ENCODE data around the gene OTOP1.
A peak's percentile ranks its signal among the peaks of the same experiment; 100 is the strongest.
"Not testable (repeated sequence)": the region's sequence is repeated elsewhere in the genome, so short reads cannot be mapped to it uniquely, and the experiment has no call there.

The OTOP1 gene

DNA sequence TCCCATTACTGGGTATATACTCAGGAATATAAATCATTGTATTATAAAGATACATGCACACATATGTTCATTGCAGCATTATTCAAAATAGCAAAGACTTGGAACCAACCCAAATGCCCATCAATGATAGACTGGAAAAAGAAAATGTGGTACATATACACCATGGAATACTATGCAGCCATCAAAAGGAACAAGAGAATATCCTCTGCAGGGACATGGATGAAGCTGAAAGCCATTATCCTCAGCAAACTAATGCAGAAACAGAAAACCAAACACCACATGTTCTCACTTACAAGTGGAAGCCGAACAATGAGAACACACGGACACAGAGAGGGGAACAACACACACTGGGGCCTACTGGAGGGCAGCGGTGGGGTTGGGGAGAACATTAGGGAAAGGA is 31.0 kb upstream of the OTOP1 start:
- H3K4me3 ChIP-seq (ENCODE audit: low read depth, low read length); H3K4me1 ChIP-seq (ENCODE audit: control insufficient read depth, insufficient read depth, low read length, unreplicated experiment); H3K27ac ChIP-seq (ENCODE audit: low read depth, low read length); H2AFZ ChIP-seq (ENCODE audit: low read length, unreplicated experiment); H3K79me2 ChIP-seq (ENCODE audit: control insufficient read depth, insufficient read depth, low read length, unreplicated experiment); H3K36me3 ChIP-seq (ENCODE audit: insufficient read depth, low read length): not testable (repeated sequence)
- peaks cover 18% of the 10 kb centered on the region for H3K27me3 ChIP-seq (ENCODE audit: insufficient read depth, low read length)

DNA sequence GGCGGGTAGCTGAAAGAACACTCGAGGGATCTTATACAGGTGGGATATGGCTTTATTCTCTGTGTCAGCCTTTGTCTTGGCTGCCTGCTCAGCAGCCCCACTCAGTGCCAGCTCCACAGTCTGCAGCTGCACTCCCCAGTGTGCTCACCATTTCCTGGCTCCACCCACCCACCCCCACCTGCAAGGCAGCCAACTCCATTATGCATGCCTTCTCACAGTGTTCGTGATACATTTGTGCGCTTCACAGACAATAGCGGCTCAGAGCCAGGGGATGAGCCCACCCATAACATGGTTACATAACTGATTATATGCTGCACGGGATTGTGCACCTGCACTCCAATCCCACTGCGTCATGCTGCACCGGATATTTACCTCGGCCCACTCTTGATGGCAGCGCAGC is 30.1 kb upstream of the OTOP1 start:
- H3K36me3 ChIP-seq (ENCODE audit: insufficient read depth, low read length), result no peaks in the 10 kb centered on the region
- H3K4me3 ChIP-seq (ENCODE audit: low read depth, low read length), result no peak overlapping the region
- peaks cover 18% of the 10 kb centered on the region for H3K27me3 ChIP-seq (ENCODE audit: insufficient read depth, low read length)
- no peak overlapping the region for H2AFZ ChIP-seq (ENCODE audit: low read length, unreplicated experiment)
- H3K79me2 ChIP-seq (ENCODE audit: control insufficient read depth, insufficient read depth, low read length, unreplicated experiment), result no peaks in the 10 kb centered on the region
- no peak overlapping the region for H3K27ac ChIP-seq (ENCODE audit: low read depth, low read length)
- peaks cover 8% of the 10 kb centered on the region for H3K4me1 ChIP-seq (ENCODE audit: control insufficient read depth, insufficient read depth, low read length, unreplicated experiment)

DNA sequence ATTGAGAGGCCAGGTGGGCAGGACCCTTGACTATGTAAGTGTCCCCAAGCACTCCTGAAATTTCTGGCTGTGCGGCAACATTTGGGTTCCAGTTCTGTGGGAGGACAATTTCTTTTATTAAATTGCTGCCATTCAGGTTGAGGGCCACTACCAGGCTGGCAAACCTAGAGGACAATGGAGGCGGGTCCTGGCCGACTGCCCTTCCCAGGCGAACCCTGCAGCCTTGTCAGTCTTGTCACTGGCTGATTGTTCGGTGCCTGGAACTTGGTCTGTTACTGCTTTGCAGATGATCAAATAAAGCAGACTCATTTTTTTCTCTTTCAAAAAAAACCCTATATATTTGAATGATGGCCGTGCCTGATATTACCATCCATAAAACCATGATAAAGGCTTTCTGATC is 27.9 kb upstream of the OTOP1 start:
- no peak overlapping the region for H2AFZ ChIP-seq (ENCODE audit: low read length, unreplicated experiment)
- no peak overlapping the region for H3K27ac ChIP-seq (ENCODE audit: low read depth, low read length)
- H3K79me2 ChIP-seq (ENCODE audit: control insufficient read depth, insufficient read depth, low read length, unreplicated experiment), result no peaks in the 10 kb centered on the region
- no peak overlapping the region for H3K4me3 ChIP-seq (ENCODE audit: low read depth, low read length)
- H3K36me3 ChIP-seq (ENCODE audit: insufficient read depth, low read length), result no peaks in the 10 kb centered on the region
- H3K27me3 ChIP-seq (ENCODE audit: insufficient read depth, low read length), result peaks cover 18% of the 10 kb centered on the region
- peaks cover 6% of the 10 kb centered on the region for H3K4me1 ChIP-seq (ENCODE audit: control insufficient read depth, insufficient read depth, low read length, unreplicated experiment)

DNA sequence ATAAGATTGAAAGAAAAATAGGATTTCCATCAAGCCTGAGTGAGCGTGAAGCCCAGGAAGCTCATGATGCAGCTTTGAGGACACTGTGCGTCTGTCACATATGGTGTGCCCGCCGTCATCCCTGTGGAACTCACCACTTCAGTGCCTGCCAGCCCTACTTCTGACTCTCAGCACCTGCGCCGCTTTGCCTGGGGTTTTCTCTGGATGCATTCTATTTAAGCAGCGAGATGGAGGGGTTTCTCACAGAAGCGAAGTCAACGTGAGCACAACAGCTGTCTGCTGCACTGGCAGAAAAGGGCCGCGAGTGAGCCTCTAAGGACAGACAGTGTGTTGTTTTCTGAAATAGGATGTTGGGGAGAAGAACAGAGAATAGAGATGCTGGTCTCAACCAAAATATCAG is 27.5 kb upstream of the OTOP1 start:
- Histone ChIP-seq H3K27me3 (ENCODE audit: insufficient read depth, low read length) (peaks cover 18% of the 10 kb centered on the region), H3K36me3 (ENCODE audit: insufficient read depth, low read length) (no peaks in the 10 kb centered on the region), H2AFZ (ENCODE audit: low read length, unreplicated experiment) (no peak overlapping the region), H3K79me2 (ENCODE audit: control insufficient read depth, insufficient read depth, low read length, unreplicated experiment) (no peaks in the 10 kb centered on the region), H3K4me3 (ENCODE audit: low read depth, low read length) (no peak overlapping the region), H3K4me1 (ENCODE audit: control insufficient read depth, insufficient read depth, low read length, unreplicated experiment) (peaks cover under 1% of the 10 kb centered on the region), H3K27ac (ENCODE audit: low read depth, low read length) (no peak overlapping the region)

DNA sequence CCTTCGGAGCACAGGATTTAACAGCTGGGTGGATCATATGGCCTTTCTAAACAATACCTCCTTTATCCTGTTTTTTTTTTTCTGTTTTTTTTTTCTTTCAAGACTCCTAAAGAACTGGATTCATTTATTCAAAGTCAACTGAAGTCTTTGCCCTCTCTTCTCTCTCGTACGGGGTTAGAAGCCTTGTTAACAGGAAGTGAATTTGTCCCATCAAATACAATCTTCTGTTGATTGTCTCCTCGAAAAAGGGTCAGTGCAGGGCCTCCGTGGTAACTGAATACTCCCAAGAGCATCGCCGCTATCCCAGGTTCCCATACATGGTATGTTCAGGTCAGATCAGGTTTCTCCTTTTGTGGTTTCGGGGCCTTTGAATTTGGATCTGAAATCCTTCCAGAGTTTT is 23.1 kb upstream of the OTOP1 start:
- H3K27me3 ChIP-seq (ENCODE audit: insufficient read depth, low read length), result peaks cover 9% of the 10 kb centered on the region

DNA sequence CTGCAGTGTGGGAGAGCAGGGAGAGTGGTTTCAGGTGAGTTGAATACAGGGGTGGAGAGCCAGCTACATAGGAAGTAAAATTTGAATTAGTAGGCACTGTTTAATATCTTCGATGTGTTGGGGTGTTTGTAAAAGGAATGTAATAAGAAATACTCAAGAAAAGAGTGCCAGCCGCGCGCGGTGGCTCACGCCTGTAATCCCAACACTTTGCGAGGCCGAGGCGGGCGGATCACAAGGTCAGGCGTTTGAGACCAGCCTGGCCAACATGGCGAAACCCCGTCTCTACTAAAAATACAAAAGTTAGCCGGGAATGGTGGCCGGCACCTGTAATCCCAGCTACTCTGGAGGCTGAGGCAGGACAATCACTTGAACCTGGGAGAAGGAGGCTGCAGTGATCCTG is 22.6 kb upstream of the OTOP1 start:
- H3K36me3 ChIP-seq (ENCODE audit: insufficient read depth, low read length); H3K27me3 ChIP-seq (ENCODE audit: insufficient read depth, low read length); H3K4me1 ChIP-seq (ENCODE audit: control insufficient read depth, insufficient read depth, low read length, unreplicated experiment); H3K27ac ChIP-seq (ENCODE audit: low read depth, low read length); H2AFZ ChIP-seq (ENCODE audit: low read length, unreplicated experiment): not testable (repeated sequence)
- H3K4me3 ChIP-seq (ENCODE audit: low read depth, low read length), result peak overlapping the region; percentile 96
- peaks cover 12% of the 10 kb centered on the region for H3K79me2 ChIP-seq (ENCODE audit: control insufficient read depth, insufficient read depth, low read length, unreplicated experiment)

More for the DNA sequence above, 23.1 kb upstream of the OTOP1 start:
- H3K27ac ChIP-seq (ENCODE audit: low read depth, low read length), result no peak overlapping the region
- H3K36me3 ChIP-seq (ENCODE audit: insufficient read depth, low read length), result peaks cover 3% of the 10 kb centered on the region; the same call in 1 of the 2 replicates
- peaks cover 6% of the 10 kb centered on the region for H3K4me1 ChIP-seq (ENCODE audit: control insufficient read depth, insufficient read depth, low read length, unreplicated experiment)
- no peak overlapping the region for H2AFZ ChIP-seq (ENCODE audit: low read length, unreplicated experiment)
- H3K4me3 ChIP-seq (ENCODE audit: low read depth, low read length), result no peak overlapping the region
- peaks cover 12% of the 10 kb centered on the region for H3K79me2 ChIP-seq (ENCODE audit: control insufficient read depth, insufficient read depth, low read length, unreplicated experiment)

DNA sequence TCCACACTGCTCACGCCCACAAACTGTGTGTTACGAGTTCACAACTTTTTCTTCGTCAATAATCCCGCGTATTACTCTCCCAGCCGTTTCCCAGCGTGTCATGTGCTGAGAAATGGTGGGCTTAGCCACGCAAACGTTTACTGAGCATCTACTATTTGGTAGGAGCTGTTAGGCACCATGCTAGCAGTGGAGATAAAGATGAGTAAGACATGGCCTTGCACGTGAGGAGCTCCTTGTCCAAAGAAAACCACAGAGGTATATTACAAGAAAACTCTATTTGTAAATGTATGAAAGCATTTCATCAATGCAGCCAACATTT is 22.1 kb upstream of the OTOP1 start:
- peaks cover 12% of the 10 kb centered on the region for H3K79me2 ChIP-seq (ENCODE audit: control insufficient read depth, insufficient read depth, low read length, unreplicated experiment)
- peaks cover 6% of the 10 kb centered on the region for H3K4me1 ChIP-seq (ENCODE audit: control insufficient read depth, insufficient read depth, low read length, unreplicated experiment)
- H3K27ac ChIP-seq (ENCODE audit: low read depth, low read length), result peak overlapping the region; percentile 90
- peak overlapping the region; percentile 92 for H2AFZ ChIP-seq (ENCODE audit: low read length, unreplicated experiment)
- H3K27me3 ChIP-seq (ENCODE audit: insufficient read depth, low read length), result no peaks in the 10 kb centered on the region
- H3K36me3 ChIP-seq (ENCODE audit: insufficient read depth, low read length), result peaks cover 3% of the 10 kb centered on the region; the same call in 1 of the 2 replicates
- peak overlapping the region; percentile 96 for H3K4me3 ChIP-seq (ENCODE audit: low read depth, low read length)

DNA sequence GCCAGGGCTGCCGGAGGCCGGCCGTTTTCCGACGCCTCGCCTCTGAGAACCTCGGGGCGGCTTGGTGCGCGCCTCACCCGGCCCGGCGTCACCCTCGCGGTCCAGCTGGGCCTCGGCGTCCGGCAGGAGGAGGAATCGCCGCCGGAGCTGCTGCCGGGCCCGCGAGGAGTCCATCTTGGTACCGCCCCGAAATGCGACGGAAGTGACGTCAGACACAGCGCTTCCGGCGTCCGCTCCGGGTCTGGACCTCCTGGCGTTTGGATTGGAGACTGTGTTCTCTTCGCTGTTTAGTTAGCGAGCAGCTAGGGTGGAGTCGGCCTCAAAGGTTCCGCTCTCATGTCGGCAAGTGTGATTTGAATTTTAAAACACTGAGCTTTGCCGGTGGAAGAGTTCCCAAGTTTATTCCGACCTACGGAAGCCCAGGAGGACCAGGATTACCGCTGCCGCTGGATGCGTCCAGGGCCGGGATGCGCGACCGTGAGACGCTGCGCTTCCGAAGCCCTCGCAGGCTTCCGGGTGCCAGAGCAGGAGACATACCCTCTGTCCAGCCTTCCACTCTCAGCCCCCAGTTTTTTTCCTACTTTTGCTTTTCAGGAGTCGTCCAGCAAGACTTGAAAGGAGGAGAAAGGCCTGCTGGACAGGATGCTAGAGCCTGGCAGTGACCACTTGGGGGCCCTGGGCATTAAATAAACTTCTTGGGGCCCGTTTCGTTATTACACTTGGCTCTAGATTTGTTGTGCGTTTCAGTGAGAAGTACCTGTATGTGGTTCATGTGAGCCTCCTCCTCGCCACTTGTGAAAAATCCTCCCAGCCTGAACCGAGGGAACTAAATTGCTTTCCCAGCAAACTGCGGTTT is 21.5 kb upstream of the OTOP1 start, which contains the start of gene TMEM128:
TSS of gene TMEM128 (minus strand) at position 195 of the 856 bp plus-strand sequence. CDS start at position 174, 21 bp downstream.
- peak within 1 kb of the TSS; percentile 96 for H3K4me3 ChIP-seq (ENCODE audit: low read depth, low read length)
- H3K79me2 ChIP-seq (ENCODE audit: control insufficient read depth, insufficient read depth, low read length, unreplicated experiment), result peaks cover 12% of the 10 kb centered on the region

DNA sequence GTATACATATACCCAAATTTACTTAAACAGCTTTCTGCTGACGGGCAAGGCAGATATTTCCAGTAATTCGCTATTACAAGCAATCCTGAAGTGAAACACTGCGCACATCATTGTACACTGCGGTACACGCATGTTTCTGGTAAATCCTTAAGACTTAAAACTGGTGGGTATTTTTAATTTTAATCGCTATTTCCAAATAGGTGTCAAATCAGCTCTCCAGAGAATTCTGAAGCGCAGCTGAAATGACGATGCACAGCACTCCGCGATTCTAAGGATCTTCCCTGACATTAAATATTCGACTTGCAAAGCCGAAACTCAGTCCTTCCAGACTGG is 20.9 kb upstream of the OTOP1 start:
- H3K36me3 ChIP-seq (ENCODE audit: insufficient read depth, low read length), result peaks cover 3% of the 10 kb centered on the region; the same call in 1 of the 2 replicates
- peaks cover 6% of the 10 kb centered on the region for H3K4me1 ChIP-seq (ENCODE audit: control insufficient read depth, insufficient read depth, low read length, unreplicated experiment)
- H3K79me2 ChIP-seq (ENCODE audit: control insufficient read depth, insufficient read depth, low read length, unreplicated experiment), result peaks cover 12% of the 10 kb centered on the region
- peak overlapping the region; percentile 92 for H2AFZ ChIP-seq (ENCODE audit: low read length, unreplicated experiment)
- H3K27ac ChIP-seq (ENCODE audit: low read depth, low read length), result peak overlapping the region; percentile 90
- no peaks in the 10 kb centered on the region for H3K27me3 ChIP-seq (ENCODE audit: insufficient read depth, low read length)
- H3K4me3 ChIP-seq (ENCODE audit: low read depth, low read length), result peak overlapping the region; percentile 96

More for the DNA sequence above, 21.5 kb upstream of the OTOP1 start, which contains the start of gene TMEM128:
- H3K27ac ChIP-seq (ENCODE audit: low read depth, low read length), result peak within 1 kb of the TSS; percentile 90
- peak within 1 kb of the TSS; percentile 92 for H2AFZ ChIP-seq (ENCODE audit: low read length, unreplicated experiment)
- H3K4me1 ChIP-seq (ENCODE audit: control insufficient read depth, insufficient read depth, low read length, unreplicated experiment), result peaks cover 6% of the 10 kb centered on the region
- peaks cover 3% of the 10 kb centered on the region; the same call in 1 of the 2 replicates for H3K36me3 ChIP-seq (ENCODE audit: insufficient read depth, low read length)
- H3K27me3 ChIP-seq (ENCODE audit: insufficient read depth, low read length), result no peaks in the 10 kb centered on the region

DNA sequence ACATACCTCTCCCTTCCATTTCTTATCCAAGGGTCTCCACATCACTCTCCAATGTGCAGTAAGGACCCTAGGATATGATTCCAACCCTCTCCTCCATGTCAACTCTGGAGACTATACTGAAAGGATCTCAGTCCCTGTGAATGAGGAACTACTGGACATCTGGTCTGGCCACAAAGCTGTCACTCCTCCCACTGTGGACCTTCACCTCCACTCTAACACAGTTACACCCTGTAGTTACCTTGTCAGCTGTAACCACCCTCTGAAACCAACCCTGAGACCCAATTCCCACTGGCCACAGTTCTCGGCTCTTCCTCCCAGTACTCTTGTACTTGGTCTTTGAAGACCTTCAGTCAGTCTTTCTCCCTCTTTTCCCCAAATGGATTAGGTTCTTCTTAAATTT is 18.4 kb upstream of the OTOP1 start:
- Histone ChIP-seq H3K4me3 (ENCODE audit: low read depth, low read length) (no peak overlapping the region), H3K4me1 (ENCODE audit: control insufficient read depth, insufficient read depth, low read length, unreplicated experiment) (peaks cover 6% of the 10 kb centered on the region), H3K79me2 (ENCODE audit: control insufficient read depth, insufficient read depth, low read length, unreplicated experiment) (peaks cover 12% of the 10 kb centered on the region), H3K36me3 (ENCODE audit: insufficient read depth, low read length) (peaks cover 14% of the 10 kb centered on the region), H3K27me3 (ENCODE audit: insufficient read depth, low read length) (no peaks in the 10 kb centered on the region), H2AFZ (ENCODE audit: low read length, unreplicated experiment) (no peak overlapping the region), H3K27ac (ENCODE audit: low read depth, low read length) (no peak overlapping the region)

DNA sequence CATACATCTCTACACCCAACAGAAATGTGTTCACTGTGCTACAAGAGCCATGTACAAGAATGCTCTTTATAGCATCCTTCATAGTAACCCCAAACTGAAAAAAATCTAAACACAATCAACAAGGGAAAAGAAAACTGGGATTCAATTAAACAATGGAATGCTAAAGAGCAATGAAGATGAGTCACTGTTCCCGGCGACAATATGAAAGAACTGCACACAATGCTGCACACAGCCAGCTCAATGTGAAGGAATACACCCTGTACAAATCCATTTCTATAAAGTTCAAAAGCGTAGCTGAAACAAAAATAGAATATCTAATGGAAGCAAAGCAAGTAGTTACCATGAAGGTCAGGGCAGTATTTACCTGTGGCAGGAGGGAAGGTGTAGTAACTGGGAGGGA is 12.8 kb upstream of the OTOP1 start:
- H3K27me3 ChIP-seq (ENCODE audit: insufficient read depth, low read length); H3K27ac ChIP-seq (ENCODE audit: low read depth, low read length); H3K4me3 ChIP-seq (ENCODE audit: low read depth, low read length); H3K4me1 ChIP-seq (ENCODE audit: control insufficient read depth, insufficient read depth, low read length, unreplicated experiment); H3K79me2 ChIP-seq (ENCODE audit: control insufficient read depth, insufficient read depth, low read length, unreplicated experiment); H2AFZ ChIP-seq (ENCODE audit: low read length, unreplicated experiment): not testable (repeated sequence)
- H3K36me3 ChIP-seq (ENCODE audit: insufficient read depth, low read length), result peaks cover 18% of the 10 kb centered on the region

All from ACC112 (cell line).